Astrocyte of the spinal cord (primary cell): ENCODE results near the gene STRBP.

Experiments
- DNase-seq: peaks from one replicate; pipeline ENCODE4 v3.0.0; 2011; ENCODE audit warnings: low read depth, low spot score
- H3K4me3 ChIP-seq: 2 replicates; pipeline ENCODE4 v1.5.1; 2011; ENCODE audit warnings: low read depth, mild to moderate bottlenecking, low read length, moderate library complexity
- in situ Hi-C: cut with HindIII; loops from 2 replicates; pipeline ENCODE4 v1.10.0; 2017; ENCODE audit warnings: low sequenced_read_pairs
- TF ChIP-seq, protein P1 (sequence below): IDR thresholded peaks from 2 replicates; pipeline ENCODE4 v1.5.1; 2012; ENCODE audit warnings: low read depth, mild to moderate bottlenecking, low read length, inconsistent platforms

Gene STRBP

DNA sequence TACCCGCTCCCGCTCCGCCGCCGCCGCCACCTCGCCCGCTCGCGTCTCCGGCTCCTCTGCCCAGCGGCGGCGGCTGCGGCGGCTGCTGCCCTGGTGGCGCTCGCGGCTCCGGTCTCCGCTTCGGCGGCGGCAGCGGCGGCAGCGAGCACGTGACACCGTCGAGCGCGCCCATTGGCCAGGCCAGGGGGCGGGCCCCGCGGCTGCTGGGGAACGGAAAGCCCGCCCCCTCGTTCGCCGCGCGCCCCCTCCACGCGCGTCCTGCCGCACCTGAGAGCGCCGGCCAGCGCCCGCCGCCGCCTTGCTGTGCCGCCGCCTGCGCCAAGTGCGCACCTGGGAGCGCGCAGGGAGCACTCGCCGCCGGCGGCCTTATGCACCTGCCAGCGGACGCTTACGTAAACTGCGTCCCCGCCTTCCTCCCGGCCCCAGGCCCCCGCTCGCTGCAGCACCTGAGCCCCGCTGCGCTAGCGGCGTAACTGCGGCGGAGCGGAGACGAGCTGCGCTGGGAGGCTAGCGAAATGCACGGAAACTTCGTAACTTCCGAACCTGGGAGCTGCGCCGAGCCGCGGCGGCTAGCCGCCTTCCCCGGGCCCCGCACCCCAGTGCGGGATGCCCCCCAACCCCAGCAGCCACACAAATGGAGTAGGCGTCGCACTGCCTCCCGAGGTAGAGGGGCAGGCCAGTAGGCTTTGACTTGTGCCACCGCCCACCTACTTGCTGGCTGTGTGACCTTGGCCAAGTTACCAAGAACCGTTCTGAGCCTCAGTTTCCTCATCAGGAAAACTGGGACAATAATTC is at the start of gene STRBP:
TSS of gene STRBP (minus strand) at position 122 of the 795 bp plus-strand sequence. CDS start 84,452 bp downstream, outside the sequence.
- peak within 1 kb of the TSS; percentile 59 for H3K4me3 ChIP-seq
- in situ Hi-C loops: no loop called here
- TF ChIP-seq, protein P1, sequence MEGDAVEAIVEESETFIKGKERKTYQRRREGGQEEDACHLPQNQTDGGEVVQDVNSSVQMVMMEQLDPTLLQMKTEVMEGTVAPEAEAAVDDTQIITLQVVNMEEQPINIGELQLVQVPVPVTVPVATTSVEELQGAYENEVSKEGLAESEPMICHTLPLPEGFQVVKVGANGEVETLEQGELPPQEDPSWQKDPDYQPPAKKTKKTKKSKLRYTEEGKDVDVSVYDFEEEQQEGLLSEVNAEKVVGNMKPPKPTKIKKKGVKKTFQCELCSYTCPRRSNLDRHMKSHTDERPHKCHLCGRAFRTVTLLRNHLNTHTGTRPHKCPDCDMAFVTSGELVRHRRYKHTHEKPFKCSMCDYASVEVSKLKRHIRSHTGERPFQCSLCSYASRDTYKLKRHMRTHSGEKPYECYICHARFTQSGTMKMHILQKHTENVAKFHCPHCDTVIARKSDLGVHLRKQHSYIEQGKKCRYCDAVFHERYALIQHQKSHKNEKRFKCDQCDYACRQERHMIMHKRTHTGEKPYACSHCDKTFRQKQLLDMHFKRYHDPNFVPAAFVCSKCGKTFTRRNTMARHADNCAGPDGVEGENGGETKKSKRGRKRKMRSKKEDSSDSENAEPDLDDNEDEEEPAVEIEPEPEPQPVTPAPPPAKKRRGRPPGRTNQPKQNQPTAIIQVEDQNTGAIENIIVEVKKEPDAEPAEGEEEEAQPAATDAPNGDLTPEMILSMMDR: no peak
- DNase-seq: peak; percentile 73

DNA sequence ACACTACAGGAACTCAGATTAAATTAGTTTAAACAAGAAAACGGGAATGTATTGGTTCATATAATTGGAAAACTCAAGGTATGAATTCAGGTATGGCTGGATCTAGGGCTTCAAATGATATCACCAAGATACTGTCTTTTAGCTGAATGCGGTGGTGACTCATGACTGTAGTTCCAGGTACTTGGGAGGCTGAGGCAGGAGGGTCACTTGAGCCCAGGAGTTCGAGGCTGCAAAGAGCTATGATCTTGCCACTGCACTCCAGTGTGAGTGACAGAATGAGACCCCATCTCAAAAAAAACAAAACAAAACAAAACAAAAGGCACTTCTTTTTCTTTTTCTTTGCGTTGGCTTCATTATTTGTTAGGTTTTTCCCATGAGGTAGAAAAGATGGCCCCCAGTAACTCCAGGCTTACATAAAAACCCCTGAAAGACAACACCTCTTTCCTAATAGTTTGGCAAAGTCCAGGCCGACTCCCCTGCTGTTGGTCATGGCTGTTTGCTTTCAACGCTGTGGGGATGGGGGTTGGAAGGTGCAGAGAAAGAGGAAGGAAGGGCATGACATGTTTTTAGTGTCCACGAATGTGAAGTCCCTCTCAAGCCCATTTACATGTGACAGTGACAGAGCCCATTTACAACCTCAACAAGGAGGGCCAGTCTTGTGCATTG is 47.8 kb upstream of the STRBP start:
- in situ Hi-C loops: no loop called here
- H3K4me3 ChIP-seq: no peak overlapping the region
- TF ChIP-seq, protein P1: no peak
- DNase-seq: no peak

DNA sequence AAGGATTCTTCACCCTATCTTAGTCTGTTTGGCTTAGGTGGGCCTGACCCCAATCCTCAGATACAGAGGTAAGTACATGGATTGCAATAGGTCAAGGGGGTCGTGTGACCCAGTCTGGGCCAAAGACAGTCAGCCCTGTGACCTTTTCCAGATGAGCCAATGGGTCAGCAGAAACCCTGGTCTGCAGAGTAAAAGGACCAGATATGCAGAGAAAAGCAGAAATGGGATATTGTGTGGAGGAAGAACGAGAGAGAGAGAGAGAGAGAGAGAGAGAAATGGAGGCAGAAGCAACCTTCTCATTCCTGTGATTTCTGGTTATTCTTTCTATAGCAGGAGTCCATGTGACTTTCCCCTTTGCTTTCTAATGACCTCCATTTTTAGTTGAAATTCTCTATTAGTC is 47.2 kb upstream of the STRBP start:
- in situ Hi-C loops: no loop called here
- no peak for DNase-seq
- no peak overlapping the region for H3K4me3 ChIP-seq
- TF ChIP-seq, protein P1: no peak

DNA sequence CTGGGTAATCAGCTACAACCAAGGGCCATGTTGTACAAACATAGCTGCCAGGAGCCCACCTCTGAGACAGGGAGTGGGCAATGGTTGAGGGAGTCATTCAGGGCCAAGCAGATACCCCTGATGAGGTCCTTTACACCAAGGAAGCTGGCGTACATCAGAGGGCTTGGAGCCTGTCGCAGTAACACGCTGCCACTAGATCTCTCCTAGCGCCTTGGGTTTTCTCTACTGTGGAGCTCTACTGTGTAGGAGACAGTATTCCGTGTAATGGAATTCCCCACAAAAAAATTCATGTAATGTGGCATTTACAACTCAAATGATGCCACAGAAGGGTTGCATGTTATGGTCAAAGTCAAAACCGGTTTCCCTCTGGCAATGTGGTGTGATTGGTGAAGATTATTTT is 46.2 kb upstream of the STRBP start:
- in situ Hi-C loops: no loop called here
- TF ChIP-seq, protein P1: no peak
- no peak for DNase-seq
- H3K4me3 ChIP-seq: no peak overlapping the region

DNA sequence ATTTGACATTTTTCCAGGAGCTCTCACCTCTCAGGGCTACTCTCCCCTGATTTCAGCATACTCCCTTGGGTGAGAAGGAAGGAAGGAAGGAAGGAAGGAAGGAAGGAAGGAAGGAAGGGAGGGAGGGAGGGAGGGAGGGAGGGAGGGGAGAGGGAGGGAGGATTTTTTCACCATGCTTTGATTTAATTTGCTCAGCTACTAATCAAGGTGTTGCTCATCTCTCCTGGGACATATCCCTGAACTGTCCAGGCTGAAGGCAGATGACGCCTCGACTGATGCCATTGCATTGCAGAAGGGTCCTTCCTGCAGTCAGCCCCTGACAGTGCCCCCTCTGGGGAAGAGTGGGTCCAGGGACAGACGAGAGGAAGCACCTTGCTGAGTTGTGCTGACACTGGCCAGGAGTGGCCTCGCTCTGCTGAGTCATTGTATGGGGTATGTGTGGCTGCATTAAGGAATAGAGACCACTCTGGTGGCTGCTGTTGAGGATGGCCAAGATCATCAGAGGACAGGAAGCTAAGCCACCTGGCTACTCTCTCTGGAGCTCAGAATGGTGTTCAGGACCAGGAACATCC is 44.0 kb upstream of the STRBP start:
- DNase-seq: no peak
- TF ChIP-seq, protein P1: no peak
- in situ Hi-C loops: no loop called here

DNA sequence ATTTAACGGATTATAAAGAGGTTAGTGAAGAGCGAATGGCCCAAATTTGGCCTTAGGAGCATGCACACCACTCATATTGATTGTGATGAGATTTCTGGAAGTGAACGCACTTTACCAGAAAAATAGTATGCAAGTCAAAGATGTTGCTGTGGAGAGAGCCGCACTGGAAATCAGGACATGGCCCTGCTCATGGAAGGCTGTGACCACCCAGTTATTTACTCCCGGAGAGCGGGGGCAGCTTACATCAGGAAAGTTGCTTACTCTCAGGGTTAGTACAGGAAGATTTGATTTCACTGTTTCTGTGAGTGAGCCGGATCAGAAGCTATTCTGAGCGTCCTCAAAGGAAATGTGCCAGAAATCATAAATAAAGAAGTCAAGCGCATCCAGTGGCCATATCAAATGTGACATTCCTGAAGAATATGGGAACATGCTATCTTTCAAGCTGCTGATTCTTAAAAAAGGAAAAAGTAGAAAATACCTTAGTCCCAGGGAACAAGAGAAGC is 42.9 kb upstream of the STRBP start:
- no peak overlapping the region for H3K4me3 ChIP-seq
- in situ Hi-C loops: no loop called here
- TF ChIP-seq, protein P1: no peak
- DNase-seq: no peak

More for the DNA sequence above, 44.0 kb upstream of the STRBP start:
- H3K4me3 ChIP-seq: no peak overlapping the region
